K562 (cell line): ENCODE data around the gene PPP1R12B. TPM values are rescaled to one million over a fixed set of nuclear protein-coding genes. Genes with fewer than 3 reads are reported as not detected.

Experiments used
- ATAC-seq: fragments of 200-7000 bp; cut with Tn5 transposase; 3 replicates; pipeline ENCODE4 v1.9.1; 2020; ENCODE audit warnings: moderate library complexity
- BruUV-seq: library from RNA; stranded (reverse); fragments of 400-500 nt; replicated peaks from 2 replicates; lab custom pipeline; 2021; lab: Mats Ljungman, UMichigan
- CTCF ChIA-PET: fragments of 300-600 bp; formaldehyde crosslinking; extraction: SDS; loops from one replicate; lab custom pipeline; 2021; ENCODE audit warnings: low intra/inter-chr PET ratio; lab: Yijun Ruan, JAX
- POLR2A ChIA-PET: fragments of 300-600, 350-650 bp; sonication (Branson Sonifier 250); formaldehyde crosslinking; extraction: SDS; loops from one replicate; lab custom pipeline; 2021; ENCODE audit warnings: antibody characterized with exemption, inconsistent platforms; lab: Yijun Ruan, JAX
- DNase-seq, 4 experiments: peaks; one replicate each; pipeline versions ENCODE4 v3.0.0 to v3.0.0-alpha.2; 2011 to 2018; ENCODE audit warnings: low spot score in 3 of 4, mixed read lengths in 3 of 4; ENCODE audit errors: extremely low read depth in 1 of 4
- FAIRE-seq: peaks from 2 replicates; lab custom pipeline; 2011; peaks lifted over from hg19 to GRCh38; lab: Jason Lieb, UNC
- H2AFZ ChIP-seq: 2 replicates; pipeline ENCODE4 v1.6.0; 2011; ENCODE audit warnings: low read depth, low read length, control low read depth, inconsistent platforms
- H3K27ac ChIP-seq: fragments of 200-600 bp; 3 replicates; pipeline ENCODE4 v1.8.0; 2011; ENCODE audit warnings: low read depth, mild to moderate bottlenecking, control low read depth, inconsistent platforms, low read length, moderate library complexity, mixed read lengths; ENCODE audit errors: extremely low read depth
- H3K27me3 ChIP-seq, 2 experiments: fragments of 300-600 bp in 1 of 2; 2 replicates in 1 of 2; 3 replicates in 1 of 2; pipeline versions ENCODE4 v1.6.0 to v1.8.0; 2011; ENCODE audit warnings: inconsistent platforms in 2 of 2, low read length in 2 of 2, mild to moderate bottlenecking in 1 of 2, mixed read lengths in 1 of 2, moderate library complexity in 1 of 2; ENCODE audit not compliant: control insufficient read depth in 2 of 2, insufficient read depth in 2 of 2
- H3K36me3 ChIP-seq: fragments of 300-600 bp; 3 replicates; pipeline ENCODE4 v1.8.0; 2011; ENCODE audit warnings: mild to moderate bottlenecking, low read length, inconsistent platforms; ENCODE audit not compliant: control insufficient read depth, insufficient read depth
- H3K4me1 ChIP-seq, 2 experiments: fragments of 200-600 bp in 1 of 2; replicated peaks in 1 of 2; 2 replicates in 1 of 2; 3 replicates in 1 of 2; pipeline versions ENCODE4 v1.5.1 to v1.8.0; 2011; ENCODE audit warnings: inconsistent platforms in 2 of 2, low read length in 2 of 2, mild to moderate bottlenecking in 1 of 2, mixed read lengths in 1 of 2, moderate library complexity in 1 of 2; ENCODE audit not compliant: control insufficient read depth in 2 of 2, insufficient read depth in 2 of 2
- H3K4me2 ChIP-seq: 2 replicates; pipeline ENCODE4 v1.6.1; 2011; ENCODE audit warnings: low read length, control low read depth, inconsistent platforms, mixed read lengths; ENCODE audit not compliant: insufficient read depth
- H3K4me3 ChIP-seq: fragments of 200-600 bp; sonication (generic), shearing (Covaris generic); 2 replicates; pipeline ENCODE4 v1.5.1; 2016; ENCODE audit warnings: control low read depth, inconsistent platforms
- H3K79me2 ChIP-seq: fragments of 200-600 bp; 3 replicates; pipeline ENCODE4 v1.8.0; 2011; ENCODE audit warnings: low read length, inconsistent platforms; ENCODE audit not compliant: control insufficient read depth, insufficient read depth
- H3K9ac ChIP-seq, 2 experiments: 2 replicates each; pipeline versions ENCODE4 v1.6.0 to v1.6.1; 2011; ENCODE audit warnings: low read depth in 2 of 2, low read length in 2 of 2, control low read depth in 1 of 2, inconsistent platforms in 1 of 2, mild to moderate bottlenecking in 1 of 2, mixed read lengths in 1 of 2; ENCODE audit not compliant: insufficient read depth in 1 of 2
- H3K9me1 ChIP-seq: one replicate; pipeline ENCODE4 v1.6.0; 2011; ENCODE audit warnings: inconsistent platforms, mild to moderate bottlenecking, low read length, moderate library complexity; ENCODE audit not compliant: control insufficient read depth, insufficient read depth
- H3K9me3 ChIP-seq: replicated peaks from 2 replicates; pipeline ENCODE4 v1.5.1; 2011; ENCODE audit warnings: low read depth, low read length, inconsistent platforms; ENCODE audit not compliant: control insufficient read depth, insufficient read depth
- H4K20me1 ChIP-seq: replicated peaks from 2 replicates; pipeline ENCODE4 v1.6.1; 2011; ENCODE audit warnings: low read length, inconsistent platforms, mixed read lengths; ENCODE audit not compliant: control insufficient read depth, insufficient read depth
- AFF1 ChIP-seq, 2 experiments: fragments of 450-650 bp; IDR thresholded peaks; 2 replicates each; pipeline ENCODE4 v1.6.1; 2018; ENCODE audit warnings: mild to moderate bottlenecking in 2 of 2, low read depth in 1 of 2; ENCODE audit not compliant: partially characterized antibody in 2 of 2
- ARNT ChIP-seq, 2 experiments: fragments of 450-650 bp; IDR thresholded peaks; 2 replicates each; pipeline ENCODE4 v1.6.1; 2016; ENCODE audit warnings: mild to moderate bottlenecking in 1 of 2
- CTBP1 ChIP-seq: fragments of 450-650 bp; IDR thresholded peaks from 2 replicates; pipeline ENCODE4 v1.6.1; 2016; ENCODE audit warnings: borderline replicate concordance
- DPF2 ChIP-seq: fragments of 450-650 bp; IDR thresholded peaks from 2 replicates; pipeline ENCODE4 v1.6.1; 2016
- EP300 ChIP-seq: IDR thresholded peaks from 2 replicates; pipeline ENCODE4 v1.6.1; 2012; ENCODE audit warnings: low read length, improper control_type of control experiment
- FIP1L1 ChIP-seq: fragments of 200-400 bp; formaldehyde crosslinking; IDR thresholded peaks from 2 replicates; pipeline ENCODE4 v1.6.1; 2018; ENCODE audit warnings: mild to moderate bottlenecking, low read depth, low read length; ENCODE audit not compliant: poor library complexity, severe bottlenecking
- FOXK2 ChIP-seq, 2 experiments: fragments of 450-650 bp; IDR thresholded peaks in 1 of 2; conservative IDR thresholded peaks in 1 of 2; 2 replicates each; pipeline ENCODE4 v1.6.1; 2016; ENCODE audit warnings: low read depth in 2 of 2, mild to moderate bottlenecking in 1 of 2
- GATAD2A ChIP-seq: fragments of 450-650 bp; IDR thresholded peaks from 2 replicates; pipeline ENCODE4 v1.6.1; 2017
- HDAC3 ChIP-seq: fragments of 450-650 bp; IDR thresholded peaks from 2 replicates; pipeline ENCODE4 v1.6.1; 2018; ENCODE audit warnings: borderline replicate concordance, mild to moderate bottlenecking, moderate library complexity; ENCODE audit not compliant: partially characterized antibody
- JUND ChIP-seq, 2 experiments: IDR thresholded peaks; 2 replicates in 1 of 2; 3 replicates in 1 of 2; pipeline ENCODE4 v1.6.1; 2011; ENCODE audit warnings: borderline replicate concordance in 2 of 2, low read depth in 2 of 2, low read length in 2 of 2, improper control_type of control experiment in 1 of 2, missing biosample characterization in 1 of 2, missing genetic modification characterization in 1 of 2, missing genetic modification reagents in 1 of 2
- KDM1A ChIP-seq, 2 experiments: fragments of 450-650 bp; IDR thresholded peaks; 2 replicates each; pipeline ENCODE4 v1.6.1; 2016; ENCODE audit warnings: mild to moderate bottlenecking in 2 of 2
- MED1 ChIP-seq: sonication (generic); formaldehyde crosslinking; IDR thresholded peaks from 2 replicates; pipeline ENCODE4 v1.8.1; 2023; ENCODE audit warnings: missing genetic modification reagents, borderline replicate concordance
- MTA1 ChIP-seq: fragments of 450-650 bp; IDR thresholded peaks from 2 replicates; pipeline ENCODE4 v1.6.1; 2017; ENCODE audit warnings: borderline replicate concordance
- PML ChIP-seq: IDR thresholded peaks from 2 replicates; pipeline ENCODE4 v1.6.1; 2012; ENCODE audit warnings: low read length, inconsistent platforms
- RBM25 ChIP-seq: fragments of 200-400 bp; formaldehyde crosslinking; IDR thresholded peaks from 2 replicates; pipeline ENCODE4 v1.6.1; 2018; ENCODE audit warnings: low read length, low read depth, moderate library complexity; ENCODE audit not compliant: severe bottlenecking
- RFX1 ChIP-seq: fragments of 450-650 bp; IDR thresholded peaks from 2 replicates; pipeline ENCODE4 v1.6.1; 2016; ENCODE audit warnings: mild to moderate bottlenecking, moderate library complexity
- STAT5A ChIP-seq: IDR thresholded peaks from 2 replicates; pipeline ENCODE4 v1.6.1; 2012; ENCODE audit warnings: low read length, inconsistent platforms, borderline replicate concordance
- TAL1 ChIP-seq: fragments of 450-650 bp; IDR thresholded peaks from 2 replicates; pipeline ENCODE4 v1.6.1; 2016; ENCODE audit warnings: mild to moderate bottlenecking
- TCF3 ChIP-seq: sonication (generic); formaldehyde crosslinking; IDR thresholded peaks from 2 replicates; pipeline ENCODE4 v1.4.0; 2020; ENCODE audit warnings: mild to moderate bottlenecking, missing genetic modification reagents
- TOE1 ChIP-seq, 2 experiments: fragments of 450-650 bp in 1 of 2; sonication (generic) in 1 of 2; formaldehyde crosslinking in 1 of 2; IDR thresholded peaks; 2 replicates each; pipeline versions ENCODE4 v1.7.1 to v1.8.0; 2016 to 2022; ENCODE audit warnings: borderline replicate concordance in 2 of 2, mild to moderate bottlenecking in 2 of 2, antibody characterized with exemption in 1 of 2, inconsistent platforms in 1 of 2, low read depth in 1 of 2, missing genetic modification reagents in 1 of 2, moderate library complexity in 1 of 2
- WGBS: fragments of 100-300 bp; shearing (Covaris generic); methylation state at CpG from one replicate; pipeline ENCODE4 v1.1.6; 2016; ENCODE audit warnings: low coverage, mixed read lengths; ENCODE audit not compliant: insufficient coverage; ENCODE audit errors: missing lambda C conversion rate; 5-methylcytosine and 5-hydroxymethylcytosine counted together
- in situ Hi-C: fragments of 300-500 bp; cut with MboI; formaldehyde crosslinking; loops from 4 replicates; pipeline ENCODE4 v1.15.0; 2018; ENCODE audit warnings: inconsistent platforms, mixed read lengths
- intact Hi-C: fragments of 100-400 bp; cut with micrococcal nuclease; formaldehyde crosslinking; loops from 2 replicates; pipeline ENCODE4 v1.14.2; 2022
- polyA plus RNA-seq, 8 experiments: library from polyadenylated mRNA; depleted of rRNA in 4 of 8; stranded (reverse) in 5 of 8; unstranded in 3 of 8; fragments of >200 nt; fragmentation: Nextera tagmentation in 2 of 8; fragmentation: Illumina TruSeq in 1 of 8; extraction: Ambion mirVana in 2 of 8; extraction: Trizol in 1 of 8; gene quantifications; 2 replicates each; pipeline versions ENCODE4 v1.2.1 to v1.2.3, GENCODE V29; 2011 to 2014; ENCODE audit warnings: inconsistent platforms in 1 of 8, missing spikeins in 1 of 8
- total RNA-seq, 7 experiments: library from RNA; depleted of rRNA in 6 of 7; stranded (reverse); fragments of >200 nt in 6 of 7; fragmentation: Illumina TruSeq in 2 of 7; extraction: Trizol in 2 of 7; gene quantifications; 2 replicates each; pipeline versions ENCODE4 v1.2.1 to v1.2.3, GENCODE V29; 2011 to 2021; ENCODE audit warnings: low replicate concordance in 1 of 7

Gene PPP1R12B
- total and polyA plus RNA-seq, 9 of the 15 experiments (the other 6 are each of a cell fraction or from before 2014, with no cell fraction given), result 0.73 to 16.9 (median 13.6) TPM

GRCh38 chr1:202553560-202554038 is 205.1 kb downstream of the PPP1R12B start:
- DNase-seq (peak; percentile 37 to 95 (median 59)), FAIRE-seq (peak; percentile 97), ATAC-seq (peak; percentile 92)
- peak overlapping the region; percentile 45 for H3K4me2 ChIP-seq
- in situ Hi-C loops, result no loop called here
- 0% methylated on average over 3 of the region's 3 CpGs for WGBS
- H3K9me1 ChIP-seq, result no peaks in the 10 kb centered on the region
- ChIA-PET CTCF (no interaction called here), POLR2A (interaction anchor here (0.6 to 1.1 kb wide), 3 partner anchors 9 to 245 kb away, joined by 3 to 4 read pairs (median 3); no protein-coding TSS in a partner anchor)
- no peak overlapping the region for H3K4me3 ChIP-seq
- H3K27me3 ChIP-seq, result no peaks in the 10 kb centered on the region
- peak overlapping the region; percentile 76 for H3K27ac ChIP-seq
- peak overlapping the region in 1 of 2 experiments; percentile 25; a peak in 1 of 4 replicates for H3K9ac ChIP-seq
- no peaks in the 10 kb centered on the region for H3K79me2 ChIP-seq
- intact Hi-C loops, result loop anchor here (2.0 kb wide), 1 partner anchor 21 kb away; no protein-coding TSS in a partner anchor
- H4K20me1 ChIP-seq, result no peaks in the 10 kb centered on the region
- H3K36me3 ChIP-seq, result peaks cover 4% of the 10 kb centered on the region; the same call in 1 of the 3 replicates
- H2AFZ ChIP-seq, result no peak overlapping the region
- H3K9me3 ChIP-seq, result no peaks in the 10 kb centered on the region
- no TSS peak for BruUV-seq
- peaks cover 11 to 36% of the 10 kb centered on the region in 2 experiments for H3K4me1 ChIP-seq
- peak; percentile 97 to 98 for TF ChIP-seq KDM1A (IDR thresholded peaks at IDR 0.05)
- peak; percentile 100 for TF ChIP-seq CTBP1
- peak; percentile 78 for TF ChIP-seq HDAC3
- TF ChIP-seq TCF3 (CRISPR knock-in tag), result peak; percentile 91
- TF ChIP-seq FOXK2 (conservative IDR thresholded peaks at IDR 0.05 in 1 of 2, IDR thresholded peaks at IDR 0.05 in 1 of 2; ENCODE audit: low read depth in 2 of 2), result peak; percentile 86 to 94
- TF ChIP-seq DPF2, result peak; percentile 99
- no peak for TF ChIP-seq RFX1
- TF ChIP-seq JUND (IDR thresholded peaks at IDR 0.05; ENCODE audit: borderline replicate concordance, low read depth, low read length), result peak; percentile 89
- peak; percentile 77; the same call in 2 of the 3 replicates for TF ChIP-seq JUND (tag; IDR thresholded peaks at IDR 0.05; ENCODE audit: borderline replicate concordance, low read depth, low read length)
- peak; percentile 15 for TF ChIP-seq RBM25
- TF ChIP-seq FIP1L1, result no peak
- TF ChIP-seq ARNT (IDR thresholded peaks at IDR 0.05), result peak; percentile 85 to 93
- no peak for TF ChIP-seq MED1 (CRISPR knock-in tag)
- peak; percentile 68 to 90 for TF ChIP-seq AFF1 (IDR thresholded peaks at IDR 0.05; ENCODE audit: low read depth in 1 of 2, partially characterized antibody in 2 of 2)
- peak; percentile 54; the same call in 1 of the 2 replicates for TF ChIP-seq PML
- 0 out of 2 replicates have a peak, but pooled peaks have one; percentile 64 for TF ChIP-seq TOE1 (IDR thresholded peaks at IDR 0.05; ENCODE audit: borderline replicate concordance)
- TF ChIP-seq TOE1 (CRISPR knock-in tag; IDR thresholded peaks at IDR 0.05; ENCODE audit: borderline replicate concordance, low read depth), result no peak
- peak; percentile 92 for TF ChIP-seq EP300
- TF ChIP-seq STAT5A, result peak; percentile 75
- TF ChIP-seq GATAD2A, result peak; percentile 83
- peak; percentile 92 for TF ChIP-seq MTA1
- TF ChIP-seq TAL1, result peak; percentile 93
